ENCODE data around the gene XPNPEP2.

The XPNPEP2 gene

GRCh38 chrX:129738466-129739308, at the start of gene XPNPEP2:
Gene XPNPEP2, plus strand, starts transcription at chrX:129738979. Its CDS starts 235 bp downstream, at chrX:129739214.
- peak in 1 of 2 experiments; percentile 38 for DNase-seq

GRCh38 chrX:129689796-129690195, 49.0 kb upstream of the XPNPEP2 start:
- DNase-seq: no peak

GRCh38 chrX:129690435-129690834, 48.3 kb upstream of the XPNPEP2 start:
- no peak for DNase-seq

- no peak for DNase-seq
Measured at GRCh38 chrX:129693354-129693753, 45.4 kb upstream of the XPNPEP2 start.

GRCh38 chrX:129694805-129695204, 44.0 kb upstream of the XPNPEP2 start:
- no peak for DNase-seq

GRCh38 chrX:129695535-129695934, 43.2 kb upstream of the XPNPEP2 start:
- no peak for DNase-seq

- DNase-seq: no peak
Measured at GRCh38 chrX:129695937-129696336, 42.8 kb upstream of the XPNPEP2 start.

GRCh38 chrX:129696463-129697155, 42.2 kb upstream of the XPNPEP2 start:
- no peak for DNase-seq

- DNase-seq: no peak
Measured at GRCh38 chrX:129697204-129697829, 41.5 kb upstream of the XPNPEP2 start.

GRCh38 chrX:129698150-129698549, 40.6 kb upstream of the XPNPEP2 start:
- no peak for DNase-seq

- no peak for DNase-seq
Measured at GRCh38 chrX:129700536-129700935, 38.2 kb upstream of the XPNPEP2 start.

- no peak for DNase-seq
Measured at GRCh38 chrX:129701624-129702069, 37.1 kb upstream of the XPNPEP2 start.

- no peak for DNase-seq
Measured at GRCh38 chrX:129704491-129704890, 34.3 kb upstream of the XPNPEP2 start.

- no peak for DNase-seq
Measured at GRCh38 chrX:129705377-129705925, 33.3 kb upstream of the XPNPEP2 start.

- no peak for DNase-seq
Measured at GRCh38 chrX:129705988-129706387, 32.8 kb upstream of the XPNPEP2 start.

- DNase-seq: no peak
Measured at GRCh38 chrX:129706400-129707072, 32.2 kb upstream of the XPNPEP2 start.

- DNase-seq: no peak
Measured at GRCh38 chrX:129714581-129714980, 24.2 kb upstream of the XPNPEP2 start.

- no peak for DNase-seq
Measured at GRCh38 chrX:129716507-129716906, 22.3 kb upstream of the XPNPEP2 start.

GRCh38 chrX:129717892-129718291, 20.9 kb upstream of the XPNPEP2 start:
- no peak for DNase-seq

- no peak for DNase-seq
Measured at GRCh38 chrX:129718676-129719075, 20.1 kb upstream of the XPNPEP2 start.

GRCh38 chrX:129719268-129719667, 19.5 kb upstream of the XPNPEP2 start:
- no peak for DNase-seq

- no peak for DNase-seq
Measured at GRCh38 chrX:129719931-129720530, 18.7 kb upstream of the XPNPEP2 start.

All from NCI-H524 (cell line).